Epithelial cell of prostate (primary cell): Measurements from ENCODE around the gene CTDNEP1.

Source experiments
- DNase-seq: peaks from one replicate; pipeline ENCODE4 v3.0.0-alpha.2; 2011; ENCODE audit warnings: low read depth, low spot score
- H3K27ac ChIP-seq: fragments of 450-650 bp; 2 replicates; pipeline ENCODE4 v1.5.1; 2017; ENCODE audit warnings: mild to moderate bottlenecking

The CTDNEP1 gene

GRCh38 chr17:7281074-7281952 lies 29.8 kb upstream of the CTDNEP1 start, which contains the start of gene SLC2A4:
TSS of gene SLC2A4 (plus strand) at chr17:7281718. CDS start at chr17:7281935, 217 bp downstream.
- peak; percentile 55 for DNase-seq
- H3K27ac ChIP-seq = peak within 1 kb of the TSS; percentile 66

- no peak for DNase-seq
- peak overlapping the region; percentile 66 for H3K27ac ChIP-seq
These were observed 29.1 kb upstream of the CTDNEP1 start for GRCh38 chr17:7280519-7281073.

GRCh38 chr17:7279448-7279847 lies 27.9 kb upstream of the CTDNEP1 start:
- no peak for DNase-seq

GRCh38 chr17:7266784-7267183 lies 15.2 kb upstream of the CTDNEP1 start:
- peak overlapping the region; percentile 99 for H3K27ac ChIP-seq
- DNase-seq = no peak

More at GRCh38 chr17:7279448-7279847, 27.9 kb upstream of the CTDNEP1 start:
- peak overlapping the region; percentile 66 for H3K27ac ChIP-seq

DNA sequence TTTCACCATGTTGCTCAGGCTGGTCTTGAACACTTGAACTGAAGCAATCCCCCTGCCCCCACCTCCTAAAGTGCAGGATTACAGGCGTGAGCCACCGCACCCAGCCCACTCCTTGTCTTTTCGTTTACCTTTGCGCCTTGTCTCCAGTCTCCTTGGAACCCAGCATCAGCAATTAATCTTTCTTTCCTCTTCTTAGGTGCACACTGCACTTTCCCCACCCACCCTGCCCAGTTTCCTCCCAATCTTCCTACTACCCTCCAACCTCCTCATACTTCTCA lies 12.2 kb upstream of the CTDNEP1 start:
- no peak for DNase-seq
- peak overlapping the region; percentile 99 for H3K27ac ChIP-seq

DNA sequence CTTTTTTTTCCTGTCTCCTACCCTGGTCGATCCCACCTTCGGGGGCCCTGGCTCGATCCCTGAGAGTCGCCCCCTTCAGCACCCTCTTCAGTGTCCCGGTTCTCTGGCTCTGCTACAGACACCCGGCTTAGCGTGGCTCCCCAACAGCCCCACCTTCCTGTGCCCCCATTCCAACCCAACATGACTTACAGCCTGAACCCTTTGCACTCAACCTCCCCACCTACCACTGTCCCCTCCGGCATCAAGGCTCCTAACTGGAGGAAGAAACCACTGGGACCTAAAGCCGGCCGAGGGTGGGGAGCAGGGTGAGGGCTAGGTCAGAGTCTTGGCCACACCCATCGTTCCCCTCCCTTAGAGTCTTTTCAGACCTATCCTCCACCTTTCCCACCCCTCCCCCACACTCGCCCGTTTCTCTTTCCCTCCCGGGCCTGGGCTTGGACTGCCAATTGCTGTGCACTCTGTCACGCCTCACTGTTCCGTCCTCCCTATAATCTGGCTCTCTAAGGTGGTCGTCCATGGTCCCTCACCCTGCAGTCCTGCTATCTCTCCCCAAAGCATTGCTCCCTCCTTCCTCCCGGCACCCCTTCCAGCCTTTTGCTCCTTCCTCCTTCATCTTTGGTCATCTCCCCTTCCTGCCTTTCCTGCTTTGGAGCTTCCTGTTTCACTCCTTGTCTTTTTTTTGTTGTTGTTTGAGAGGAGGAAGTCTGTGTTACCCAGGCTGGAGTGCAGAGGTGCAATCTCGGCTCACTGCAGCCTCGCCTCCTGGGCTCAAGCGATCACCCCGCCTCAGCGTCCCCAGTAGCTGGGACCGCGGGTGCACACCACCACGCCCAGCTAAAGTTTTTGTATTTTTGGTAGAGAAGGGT lies 11.6 kb upstream of the CTDNEP1 start:
- DNase-seq = no peak
- H3K27ac ChIP-seq = peak overlapping the region; percentile 99

- peak within 1 kb of the TSS; percentile 99 for H3K27ac ChIP-seq
- DNase-seq = no peak
These were observed 10.8 kb upstream of the CTDNEP1 start, which contains the start of gene CLDN7 for GRCh38 chr17:7262192-7262934. TSS of gene CLDN7 (minus strand) at chr17:7262478. CDS start at chr17:7262043, 435 bp downstream.

- DNase-seq = no peak
- peak overlapping the region; percentile 99 for H3K27ac ChIP-seq
These were observed 10.1 kb upstream of the CTDNEP1 start for GRCh38 chr17:7261379-7262191.

DNA sequence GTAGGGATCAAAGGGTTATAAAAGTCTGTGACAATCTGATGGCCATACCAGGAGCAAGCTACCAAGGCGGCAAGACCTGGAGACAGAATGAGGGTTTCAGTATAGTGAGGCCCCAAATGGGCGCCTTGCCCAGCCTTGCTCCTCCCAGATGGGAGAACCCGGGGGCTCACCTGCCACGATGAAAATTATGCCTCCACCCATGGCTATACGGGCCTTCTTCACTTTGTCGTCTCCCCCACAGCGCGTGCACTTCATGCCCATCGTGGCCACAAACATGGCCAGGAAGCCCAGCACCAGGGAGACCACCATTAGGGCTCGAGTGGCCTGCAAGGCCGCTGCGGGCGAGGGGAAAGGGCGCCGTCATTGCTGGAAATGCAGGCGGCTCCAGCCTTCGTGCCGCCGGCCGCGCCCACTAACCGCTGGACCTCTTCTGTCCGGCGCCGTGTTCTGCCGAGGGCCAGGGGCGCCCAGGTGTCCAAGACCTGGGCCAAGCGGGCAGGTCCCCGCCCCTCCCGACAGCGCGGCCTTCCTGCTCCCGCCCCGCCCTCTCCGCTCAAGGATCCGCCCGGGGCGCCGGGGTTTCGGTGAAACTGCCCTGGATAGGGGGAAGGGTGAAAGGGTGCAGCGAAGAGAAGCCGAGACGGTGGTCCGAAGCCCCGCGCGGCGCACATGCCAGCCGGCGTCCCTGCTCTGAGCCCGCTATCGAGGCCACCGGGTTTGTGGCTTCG lies 9.3 kb upstream of the CTDNEP1 start:
- H3K27ac ChIP-seq = peak overlapping the region; percentile 99
- DNase-seq = no peak

- DNase-seq = no peak
- H3K27ac ChIP-seq = peak overlapping the region; percentile 99
These were observed 8.6 kb upstream of the CTDNEP1 start for GRCh38 chr17:7260151-7260550.

GRCh38 chr17:7259555-7259889 lies 8.0 kb upstream of the CTDNEP1 start:
- H3K27ac ChIP-seq = peak overlapping the region; percentile 99

DNA sequence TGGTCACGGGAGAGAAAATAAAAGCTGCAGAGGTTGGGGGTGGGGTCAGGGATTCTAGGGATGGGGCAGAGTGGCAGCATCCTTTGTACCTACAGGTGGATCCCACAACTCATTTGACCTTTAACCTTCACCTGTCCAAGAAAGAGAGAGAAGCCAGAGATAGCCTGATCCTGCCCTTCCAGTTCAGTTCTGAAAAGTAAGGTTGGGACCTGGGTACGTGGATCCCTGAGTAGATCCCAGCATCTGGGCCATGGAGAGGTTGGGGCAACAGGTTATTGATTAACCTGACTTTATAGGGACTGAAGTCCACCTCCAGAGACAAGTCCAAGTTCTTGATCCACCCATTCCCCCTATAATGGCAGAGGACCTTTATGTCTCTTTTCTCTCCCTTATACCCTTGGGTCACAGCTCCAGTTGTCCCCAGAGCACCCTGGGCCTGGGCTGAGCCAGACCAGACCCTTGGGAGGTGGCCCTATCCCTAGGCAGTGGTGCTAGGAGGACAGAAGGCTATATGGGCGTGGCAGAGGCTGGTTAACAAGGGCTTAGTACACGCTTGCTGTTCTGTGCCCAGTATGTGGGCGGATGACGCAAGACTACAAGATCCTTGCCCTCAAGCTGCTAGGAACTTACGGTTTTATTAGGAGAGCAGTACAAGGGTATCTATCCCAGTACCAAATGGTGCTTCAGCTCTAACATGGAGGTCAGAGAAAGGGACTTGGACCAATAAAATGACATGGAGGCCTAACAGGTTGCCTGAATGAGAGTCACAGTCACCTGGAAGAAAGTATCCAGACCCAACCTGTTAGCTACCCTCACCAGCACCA lies 7.4 kb upstream of the CTDNEP1 start:
- H3K27ac ChIP-seq = peak overlapping the region; percentile 99
- peak; percentile 77 for DNase-seq

More at GRCh38 chr17:7259555-7259889, 8.0 kb upstream of the CTDNEP1 start:
- DNase-seq = no peak

DNA sequence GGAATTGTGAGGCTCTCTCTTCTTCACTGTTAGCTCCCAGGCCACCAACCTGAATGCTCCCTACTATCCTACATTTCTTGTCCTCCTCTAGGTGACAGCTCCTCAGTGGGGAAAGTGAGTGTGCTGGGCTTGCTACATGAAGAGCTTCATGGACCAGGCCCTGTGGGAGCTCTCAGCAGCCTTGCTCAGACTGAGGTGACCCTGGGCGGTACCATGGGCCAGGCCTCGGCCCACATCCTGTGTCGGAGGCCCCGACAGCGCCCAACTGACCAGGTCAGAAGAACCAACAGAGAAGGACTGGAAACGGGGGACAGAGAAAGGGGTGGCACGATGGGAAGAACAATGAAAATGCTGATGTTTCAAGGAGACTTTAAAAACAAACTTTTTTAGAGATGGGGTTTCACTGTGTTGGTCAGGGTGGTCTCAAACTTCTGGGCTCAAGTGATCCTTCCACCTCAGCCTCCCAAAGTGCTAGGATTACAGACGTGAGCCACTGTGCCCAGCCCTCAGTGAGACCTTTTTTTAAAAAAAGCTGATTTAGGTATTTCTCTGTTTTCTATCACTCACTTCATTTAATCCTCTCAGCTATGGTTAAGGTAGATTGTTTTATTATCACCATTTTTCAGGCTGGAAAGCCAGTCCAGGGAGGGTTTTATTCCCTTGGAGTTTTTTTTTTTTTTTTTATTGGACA lies 5.4 kb upstream of the CTDNEP1 start:
- peak overlapping the region; percentile 99 for H3K27ac ChIP-seq
- no peak for DNase-seq

DNA sequence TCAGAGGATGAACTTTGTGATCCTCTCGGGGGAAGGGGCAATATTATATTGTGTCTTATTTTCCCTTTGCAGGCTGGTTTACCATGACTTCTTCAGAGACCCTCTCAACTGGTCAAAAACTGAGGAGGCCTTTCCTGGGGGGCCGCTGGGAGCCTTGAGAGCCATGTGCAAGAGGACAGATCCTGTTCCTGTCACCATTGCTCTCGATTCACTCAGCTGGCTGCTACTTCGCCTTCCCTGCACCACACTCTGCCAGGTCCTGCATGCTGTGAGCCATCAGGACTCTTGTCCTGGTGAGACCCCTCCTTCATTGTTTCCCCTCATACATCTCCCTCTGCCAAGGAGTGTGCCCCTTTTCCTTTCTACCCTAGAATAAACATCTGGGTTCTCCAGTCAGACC lies 3.0 kb upstream of the CTDNEP1 start:
- DNase-seq = no peak
- H3K27ac ChIP-seq = peak overlapping the region; percentile 98

- DNase-seq = no peak
- H3K27ac ChIP-seq = peak overlapping the region; percentile 98
These were observed 1.5 kb upstream of the CTDNEP1 start for GRCh38 chr17:7253082-7253481.

- H3K27ac ChIP-seq = peak within 1 kb of the TSS; percentile 98
- peak; percentile 76 for DNase-seq
These were observed 876 bp upstream of the CTDNEP1 start, which contains the start of gene ELP5 for GRCh38 chr17:7252176-7253043. TSS of gene ELP5 (plus strand) at chr17:7252215. CDS start at chr17:7252551, 336 bp downstream.
